Liver (tissue), 9 donors: ENCODE data around the gene PPP1R3D. TPM values are rescaled to one million over a fixed set of nuclear protein-coding genes. Genes with fewer than 3 reads are reported as not detected.

ENCODE experiments used
- DNase-seq: peaks from one replicate; pipeline ENCODE4 v3.0.0-alpha.2; 2017; ENCODE audit warnings: low spot score
- H3K27ac ChIP-seq, 2 donors: one replicate each; pipeline ENCODE4 v1.7.0; 2013; ENCODE audit warnings: inconsistent platforms in 2 of 2, low read length in 2 of 2, control low read depth in 1 of 2, low read depth in 1 of 2, mild to moderate bottlenecking in 1 of 2
- H3K27me3 ChIP-seq, 4 donors: one replicate each; pipeline versions ENCODE4 v1.6.1 to v1.7.0; 2013; ENCODE audit warnings: low read length in 3 of 4, inconsistent platforms in 1 of 4, mild to moderate bottlenecking in 1 of 4, moderate library complexity in 1 of 4; ENCODE audit not compliant: control insufficient read depth in 4 of 4, insufficient read depth in 4 of 4
- H3K36me3 ChIP-seq, 4 donors: one replicate each; pipeline versions ENCODE4 v1.6.1 to v1.7.0; 2013; ENCODE audit warnings: low read length in 3 of 4, mild to moderate bottlenecking in 3 of 4, low read depth in 1 of 4, moderate library complexity in 1 of 4; ENCODE audit not compliant: control insufficient read depth in 4 of 4, insufficient read depth in 3 of 4
- H3K4me1 ChIP-seq, 4 donors: one replicate each; pipeline versions ENCODE4 v1.6.1 to v1.7.0; 2013; ENCODE audit warnings: low read length in 3 of 4, mild to moderate bottlenecking in 3 of 4, moderate library complexity in 1 of 4; ENCODE audit not compliant: control insufficient read depth in 4 of 4, insufficient read depth in 4 of 4
- H3K4me3 ChIP-seq, 3 donors: one replicate each; pipeline versions ENCODE4 v1.6.1 to v1.7.0; 2013; ENCODE audit warnings: low read length in 3 of 3, control low read depth in 1 of 3, low read depth in 1 of 3, mild to moderate bottlenecking in 1 of 3
- H3K9ac ChIP-seq, 2 donors: one replicate each; pipeline ENCODE4 v1.7.0; 2013; ENCODE audit warnings: low read length in 2 of 2, mild to moderate bottlenecking in 2 of 2, moderate library complexity in 2 of 2, control low read depth in 1 of 2, low read depth in 1 of 2
- H3K9me3 ChIP-seq, 4 donors: one replicate each; pipeline versions ENCODE4 v1.6.1 to v1.7.0; 2013; ENCODE audit warnings: low read length in 3 of 4; ENCODE audit not compliant: control insufficient read depth in 4 of 4
- ATF3 ChIP-seq: IDR thresholded peaks from 2 replicates; pipeline ENCODE4 v1.6.1; 2016; ENCODE audit warnings: antibody characterized with exemption
- CTCF ChIP-seq: fragments of 150-350 bp; IDR thresholded peaks from 2 replicates; pipeline ENCODE4 v1.5.1; 2017; ENCODE audit warnings: improper control_type of control experiment, low read depth, low read length; ENCODE audit not compliant: missing input control
- EGR1 ChIP-seq, 2 donors: IDR thresholded peaks; 2 replicates each; pipeline ENCODE4 v1.6.1; 2016 to 2018; ENCODE audit warnings: antibody characterized with exemption in 2 of 2, low read depth in 2 of 2
- FOXA1 ChIP-seq: IDR thresholded peaks from 2 replicates; pipeline ENCODE4 v1.6.1; 2016; ENCODE audit warnings: antibody characterized with exemption
- FOXA2 ChIP-seq: IDR thresholded peaks from 2 replicates; pipeline ENCODE4 v1.6.1; 2016; ENCODE audit warnings: antibody characterized with exemption
- GABPA ChIP-seq, 2 donors: IDR thresholded peaks in 1 of 2; conservative IDR thresholded peaks in 1 of 2; 2 replicates each; pipeline ENCODE4 v1.6.1; 2016; ENCODE audit warnings: antibody characterized with exemption in 2 of 2, mild to moderate bottlenecking in 1 of 2, moderate library complexity in 1 of 2
- HNF4A ChIP-seq, 2 donors: conservative IDR thresholded peaks; 2 replicates each; pipeline ENCODE4 v1.6.1; 2016; ENCODE audit warnings: antibody characterized with exemption in 2 of 2, mild to moderate bottlenecking in 2 of 2
- HNF4G ChIP-seq: IDR thresholded peaks from 2 replicates; pipeline ENCODE4 v1.6.1; 2016; ENCODE audit warnings: antibody characterized with exemption
- MAX ChIP-seq: IDR thresholded peaks from 2 replicates; pipeline ENCODE4 v1.6.1; 2016; ENCODE audit warnings: antibody characterized with exemption
- NR2F2 ChIP-seq: IDR thresholded peaks from 2 replicates; pipeline ENCODE4 v1.6.1; 2016; ENCODE audit warnings: antibody characterized with exemption
- RAD21 ChIP-seq, 2 donors: IDR thresholded peaks; 2 replicates each; pipeline ENCODE4 v1.6.1; 2016; ENCODE audit warnings: antibody characterized with exemption in 2 of 2, mild to moderate bottlenecking in 2 of 2
- REST ChIP-seq: IDR thresholded peaks from 2 replicates; pipeline ENCODE4 v1.6.1; 2016; ENCODE audit warnings: antibody characterized with exemption, mild to moderate bottlenecking
- RXRA ChIP-seq, 2 donors: IDR thresholded peaks; 2 replicates each; pipeline ENCODE4 v1.6.1; 2017 to 2018; ENCODE audit warnings: antibody characterized with exemption in 2 of 2, mild to moderate bottlenecking in 1 of 2
- SP1 ChIP-seq: IDR thresholded peaks from 2 replicates; pipeline ENCODE4 v1.6.1; 2018; ENCODE audit warnings: antibody characterized with exemption, mild to moderate bottlenecking
- TAF1 ChIP-seq: conservative IDR thresholded peaks from 2 replicates; pipeline ENCODE4 v1.6.1; 2016; ENCODE audit warnings: antibody characterized with exemption, mild to moderate bottlenecking
- YY1 ChIP-seq: IDR thresholded peaks from 2 replicates; pipeline ENCODE4 v1.6.1; 2016; ENCODE audit warnings: antibody characterized with exemption, mild to moderate bottlenecking
- ZBTB33 ChIP-seq: IDR thresholded peaks from 2 replicates; pipeline ENCODE4 v1.6.1; 2016; ENCODE audit warnings: antibody characterized with exemption
- WGBS: extraction: QIAGEN DNeasy Blood & Tissue Kit; methylation state at CpG from one replicate; pipeline ENCODE4 v1.1.7; 2013; 5-methylcytosine and 5-hydroxymethylcytosine counted together
- polyA plus RNA-seq, 2 donors: library from polyadenylated mRNA; stranded (reverse) in 1 of 2; unstranded in 1 of 2; fragments of 200-250 nt in 1 of 2; fragments of >200 nt in 1 of 2; fragmentation: Nextera tagmentation in 1 of 2; extraction: Ambion mirVana in 1 of 2; gene quantifications; one replicate each; pipeline versions ENCODE4 v1.2.1 to v1.2.3, GENCODE V29; 2013 to 2015
- total RNA-seq, 2 donors: library from RNA; depleted of rRNA; stranded (reverse); fragments of >200 nt; gene quantifications; one replicate each; pipeline ENCODE4 v1.2.3, GENCODE V29; 2014
- donor health status: healthy.
- donor health status: healthy.
- donor health status: healthy.
- donor health status: healthy.
- donor health status: healthy.

The PPP1R3D gene
- total and polyA plus RNA-seq, 4 donors, result 0.28 to 2.2 (median 1.0) TPM

- no peaks in the 10 kb centered on the region for H3K27me3 ChIP-seq
- no peak overlapping the region for H3K9ac ChIP-seq
- no peak for DNase-seq
- TF ChIP-seq EGR1 (IDR thresholded peaks at IDR 0.05; ENCODE audit: low read depth in 2 of 2) (no peak), ZBTB33 (no peak), NR2F2 (no peak), SP1 (no peak), GABPA (IDR thresholded peaks at IDR 0.05 in 1 of 2, conservative IDR thresholded peaks at IDR 0.05 in 1 of 2) (no peak), TAF1 (no peak), RAD21 (IDR thresholded peaks at IDR 0.05) (no peak), HNF4G (no peak), HNF4A (conservative IDR thresholded peaks at IDR 0.05) (no peak), FOXA1 (no peak), YY1 (no peak), RXRA (IDR thresholded peaks at IDR 0.05) (no peak), MAX (no peak), REST (no peak), ATF3 (no peak), FOXA2 (no peak)
- H3K9me3 ChIP-seq, result no peaks in the 10 kb centered on the region
- H3K27ac ChIP-seq, result no peak overlapping the region
- H3K4me1 ChIP-seq, result no peaks in the 10 kb centered on the region
- no peaks in the 10 kb centered on the region for H3K36me3 ChIP-seq
- H3K4me3 ChIP-seq, result no peak overlapping the region
- 92% methylated on average over 7 of the region's 7 CpGs for WGBS
Measured at GRCh38 chr20:59987135-59987534, 47.0 kb upstream of the PPP1R3D start.

- Histone ChIP-seq H3K4me1 (no peaks in the 10 kb centered on the region), H3K4me3 (no peak overlapping the region), H3K27me3 (no peaks in the 10 kb centered on the region), H3K9ac (no peak overlapping the region), H3K36me3 (no peaks in the 10 kb centered on the region), H3K27ac (no peak overlapping the region), H3K9me3 (no peaks in the 10 kb centered on the region)
- DNase-seq, result no peak
- TF ChIP-seq CTCF, result no peak
- TF ChIP-seq RAD21 (IDR thresholded peaks at IDR 0.05), result peak; percentile 15 to 21
- TF ChIP-seq FOXA2, result no peak
- 96% methylated on average over 3 of the region's 3 CpGs for WGBS
Measured at GRCh38 chr20:59985864-59986263, 45.8 kb upstream of the PPP1R3D start.
